HCEC 1CT (cell line): ENCODE data around the gene PEX10.

ENCODE experiments used
- DNase-seq: peaks from one replicate; pipeline ENCODE4 v3.0.0-alpha.2; 2017

PEX10 gene

DNA sequence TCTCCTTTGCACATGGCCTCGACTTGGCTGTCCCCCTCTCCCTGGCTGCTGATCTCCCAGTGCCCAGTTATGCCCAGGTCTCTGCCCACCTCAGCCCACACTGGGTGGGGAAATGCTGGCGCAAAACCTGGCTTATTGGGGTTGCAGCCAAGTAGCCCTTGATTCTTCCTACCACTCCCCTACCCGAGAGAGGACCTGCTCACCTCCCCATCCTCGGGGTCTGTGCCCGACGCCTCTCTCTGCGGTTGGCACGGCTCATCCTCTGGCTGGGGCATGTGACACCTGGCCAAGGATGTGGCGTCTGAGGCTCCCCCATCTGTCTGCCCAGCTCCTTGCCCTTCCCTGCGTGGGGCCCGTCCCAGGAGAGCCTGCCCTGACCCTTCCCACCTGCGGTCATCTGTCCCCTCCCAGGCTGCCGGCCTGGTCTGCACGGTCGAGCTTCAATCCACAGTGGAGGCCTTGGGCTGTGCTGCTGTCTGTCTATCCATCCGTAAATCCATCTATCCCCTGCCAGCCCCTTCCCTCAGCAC lies 6.5 kb upstream of the PEX10 start:
- no peak for DNase-seq

GRCh38 chr1:2417833-2418225 lies 5.5 kb upstream of the PEX10 start:
- no peak for DNase-seq

- no peak for DNase-seq
Measured at GRCh38 chr1:2417083-2417832, 4.9 kb upstream of the PEX10 start.

DNA sequence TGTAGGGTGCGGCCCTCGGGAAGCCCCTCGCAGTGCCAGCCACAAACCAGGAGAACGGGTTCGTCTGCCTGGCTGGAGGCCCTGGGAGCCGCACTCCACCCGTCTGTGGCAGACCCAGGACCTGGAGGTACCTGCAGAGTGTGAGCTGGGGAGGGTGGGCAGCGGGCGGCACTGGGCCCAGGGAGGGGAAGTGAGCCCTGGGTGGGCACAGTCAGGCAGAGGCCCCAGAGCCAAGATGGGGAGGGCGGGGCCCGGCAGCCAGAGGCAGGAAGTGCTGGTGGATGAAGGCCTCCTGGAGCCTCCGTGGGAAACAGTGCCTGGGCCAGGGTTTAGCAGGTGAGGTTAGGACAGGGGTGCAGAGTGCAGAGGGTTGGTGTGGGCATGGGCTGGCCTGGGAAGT lies 4.0 kb upstream of the PEX10 start:
- DNase-seq, result no peak

- no peak for DNase-seq
Measured at GRCh38 chr1:2415801-2416208, 3.4 kb upstream of the PEX10 start.

DNA sequence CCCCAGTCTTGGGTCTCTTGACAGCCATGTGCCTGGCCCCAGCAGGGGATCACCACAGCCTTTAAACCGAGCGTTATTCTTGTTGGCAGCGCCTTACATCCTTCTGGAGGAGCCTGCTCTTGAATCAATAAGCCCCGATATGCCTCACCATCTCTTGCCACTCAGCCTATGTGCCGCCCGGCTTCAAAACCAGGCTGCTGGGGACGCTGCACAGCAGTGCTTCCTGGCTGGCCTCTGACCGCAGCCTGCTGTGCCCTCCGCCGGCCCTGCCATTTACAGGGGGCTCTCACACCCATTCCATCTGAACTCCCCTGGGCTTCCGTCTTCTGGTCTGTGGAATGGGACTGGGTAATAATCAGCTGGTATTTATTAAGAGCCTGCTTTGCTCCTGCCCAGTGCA lies 3.0 kb upstream of the PEX10 start:
- no peak for DNase-seq

DNA sequence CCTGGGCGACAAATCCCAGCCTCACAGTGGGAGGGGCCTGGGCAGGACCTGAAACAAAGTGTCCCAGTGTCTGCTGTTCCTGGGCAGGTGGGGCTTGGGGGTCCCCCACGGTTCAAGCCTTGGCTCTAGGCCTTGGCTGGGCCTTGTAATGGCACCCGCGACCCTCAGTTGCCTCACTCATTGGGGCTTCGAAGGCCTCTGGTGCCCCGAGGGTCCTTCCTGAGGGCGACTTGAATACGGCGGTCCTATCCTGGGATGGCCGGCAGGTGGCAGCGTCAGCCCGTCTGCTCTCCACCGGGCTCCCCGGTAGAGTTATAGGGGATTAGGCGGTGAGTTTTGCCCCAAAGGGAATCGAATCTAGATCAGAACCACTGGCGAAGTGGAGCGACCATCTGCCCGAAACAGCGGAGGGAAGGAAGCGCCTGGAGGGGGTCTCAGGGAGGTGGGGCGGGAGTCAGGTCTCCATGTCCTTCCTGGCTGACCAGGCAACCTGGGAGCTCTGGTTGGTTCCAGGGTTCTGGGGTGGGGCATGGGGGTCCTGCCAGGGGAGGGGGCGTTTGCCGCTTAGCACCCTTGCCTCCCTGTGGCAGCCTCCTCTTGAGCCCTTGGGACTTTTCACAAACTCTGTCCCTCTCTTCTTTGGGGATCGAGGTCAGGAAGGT lies 2.1 kb upstream of the PEX10 start:
- peak; percentile 45 for DNase-seq

DNA sequence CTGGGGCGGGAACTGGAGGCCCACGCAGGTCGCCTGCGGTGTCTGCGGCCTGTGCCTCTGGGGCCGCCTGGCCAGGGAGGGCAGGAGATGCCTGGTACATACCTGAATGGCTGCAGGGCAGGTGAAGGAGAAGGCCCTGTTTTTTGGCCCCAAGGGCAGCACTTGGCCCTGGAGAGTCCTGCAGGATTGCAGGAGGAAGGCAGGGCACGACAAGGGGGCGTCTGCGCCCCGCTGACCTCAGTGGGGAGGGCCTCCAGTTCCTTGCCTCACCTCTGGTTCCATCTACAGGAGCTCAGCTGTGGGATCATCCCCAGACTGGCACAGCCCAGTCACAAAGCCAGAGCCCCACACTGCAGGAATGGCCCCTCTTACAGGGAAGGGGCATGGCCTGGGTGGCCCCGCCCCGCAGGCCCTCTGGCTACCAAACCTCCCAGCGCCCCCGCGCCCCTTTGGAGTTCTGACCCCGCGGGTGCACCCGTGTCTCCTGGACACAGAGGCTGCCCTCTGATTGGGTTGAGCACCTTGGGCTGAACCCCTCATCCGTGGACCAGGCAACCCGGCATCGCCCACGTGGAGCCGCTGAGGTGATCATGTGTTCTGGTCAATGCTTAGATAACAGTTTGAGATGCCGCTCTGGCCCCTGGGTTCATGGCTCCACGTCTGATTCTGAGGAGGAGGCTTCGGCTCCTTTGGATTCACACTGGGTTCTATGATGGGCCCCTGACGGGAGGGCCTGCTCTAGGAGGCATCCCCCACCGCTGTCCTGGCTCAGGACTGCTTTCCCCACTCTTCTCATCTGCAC lies 1.3 kb upstream of the PEX10 start:
- no peak for DNase-seq

- DNase-seq, result peak; percentile 51
Measured at GRCh38 chr1:2412773-2413494, 570 bp upstream of the PEX10 start.

- DNase-seq, result no peak
Measured at GRCh38 chr1:2411801-2412394, 466 bp downstream of the PEX10 start.

DNA sequence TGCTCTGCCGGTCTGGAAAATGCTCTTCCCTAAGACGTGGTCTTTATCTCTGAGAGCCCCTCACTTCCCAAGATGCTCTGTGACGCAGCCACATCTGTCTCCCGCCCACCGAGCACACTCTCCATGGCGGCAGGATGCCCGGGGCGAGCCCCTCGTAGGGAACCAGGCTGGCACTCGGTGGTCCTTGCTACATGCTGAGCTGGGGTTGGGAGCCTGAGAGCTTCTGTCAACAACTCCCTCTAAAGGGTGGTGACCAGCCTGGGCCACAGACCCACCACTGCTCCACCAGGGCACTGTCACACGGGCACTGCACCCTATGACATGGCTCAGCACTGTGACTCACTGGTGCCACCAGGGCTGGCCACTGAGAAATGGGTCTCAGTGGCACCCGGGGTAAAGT lies 2.6 kb downstream of the PEX10 start:
- no peak for DNase-seq

- DNase-seq, result no peak
Measured at GRCh38 chr1:2408859-2409276, 3.5 kb downstream of the PEX10 start.

- DNase-seq, result no peak
Measured at GRCh38 chr1:2408456-2408855, 3.9 kb downstream of the PEX10 start.

GRCh38 chr1:2407991-2408275 lies 4.4 kb downstream of the PEX10 start:
- no peak for DNase-seq

GRCh38 chr1:2407166-2407990 lies 5.0 kb downstream of the PEX10 start:
- DNase-seq, result no peak

DNA sequence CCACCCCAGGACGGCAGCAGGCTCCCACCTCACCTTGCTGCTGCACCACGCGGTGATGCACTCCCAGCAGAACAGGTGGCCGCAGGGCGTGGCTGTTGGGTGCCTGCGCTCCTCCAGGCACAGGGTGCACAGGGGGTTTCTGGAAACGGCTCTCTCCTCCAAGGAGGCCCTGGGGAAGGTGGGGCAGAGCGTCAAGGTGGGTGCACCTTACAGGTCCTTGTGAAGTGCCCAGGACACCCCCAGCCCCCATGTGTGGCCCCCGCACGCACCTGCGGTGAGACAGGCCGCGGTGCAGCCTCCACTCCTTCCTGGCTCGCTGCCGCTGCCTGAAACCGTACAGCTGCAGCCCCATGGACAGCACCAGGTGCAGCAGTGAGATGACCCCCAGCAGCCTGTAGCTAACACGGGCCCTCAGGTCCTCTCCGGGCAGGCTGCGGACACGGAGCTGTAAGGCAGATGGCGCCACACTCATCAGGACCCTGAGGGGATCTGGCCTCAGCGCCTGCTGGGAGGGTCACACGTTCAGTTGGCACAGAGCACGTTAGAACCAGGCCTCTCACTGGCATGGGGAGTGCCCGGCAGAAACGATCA lies 5.8 kb downstream of the PEX10 start:
- no peak for DNase-seq

DNA sequence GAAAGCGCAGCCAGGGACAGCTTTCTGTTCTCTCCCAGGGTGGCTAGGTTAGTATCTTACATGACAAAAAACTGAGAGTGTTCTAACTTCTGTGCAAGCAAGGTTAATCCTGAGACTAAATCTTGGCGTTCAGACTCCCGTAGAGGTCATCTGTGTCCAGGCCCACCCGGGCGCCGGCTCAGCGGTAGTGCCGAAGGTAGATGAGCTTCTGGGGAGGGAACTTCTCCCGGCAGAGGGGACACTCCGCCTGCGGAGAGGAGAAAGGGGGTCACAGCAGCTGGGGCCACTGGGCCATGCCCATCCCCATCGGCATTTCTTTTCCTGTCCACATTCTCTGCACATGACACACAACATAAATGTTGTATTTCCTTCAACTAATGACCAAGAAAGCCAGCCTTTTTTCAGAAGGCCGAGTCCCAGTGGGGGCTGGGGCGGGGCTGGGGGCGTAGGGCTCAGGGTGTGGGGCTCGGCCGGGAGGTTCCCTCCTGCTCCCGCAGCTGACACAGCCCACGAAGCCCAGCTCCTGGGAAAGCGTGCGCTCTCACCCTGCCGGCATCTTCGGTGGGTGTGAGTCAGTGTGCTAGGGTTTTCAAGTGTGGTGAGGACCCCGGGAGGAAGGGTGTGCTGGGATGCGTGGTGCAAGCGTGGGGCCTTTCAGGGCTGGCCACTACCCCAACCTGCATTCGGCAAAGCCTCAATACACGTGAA lies 6.6 kb downstream of the PEX10 start:
- no peak for DNase-seq

GRCh38 chr1:2404890-2405511 lies 7.4 kb downstream of the PEX10 start:
- DNase-seq, result no peak

DNA sequence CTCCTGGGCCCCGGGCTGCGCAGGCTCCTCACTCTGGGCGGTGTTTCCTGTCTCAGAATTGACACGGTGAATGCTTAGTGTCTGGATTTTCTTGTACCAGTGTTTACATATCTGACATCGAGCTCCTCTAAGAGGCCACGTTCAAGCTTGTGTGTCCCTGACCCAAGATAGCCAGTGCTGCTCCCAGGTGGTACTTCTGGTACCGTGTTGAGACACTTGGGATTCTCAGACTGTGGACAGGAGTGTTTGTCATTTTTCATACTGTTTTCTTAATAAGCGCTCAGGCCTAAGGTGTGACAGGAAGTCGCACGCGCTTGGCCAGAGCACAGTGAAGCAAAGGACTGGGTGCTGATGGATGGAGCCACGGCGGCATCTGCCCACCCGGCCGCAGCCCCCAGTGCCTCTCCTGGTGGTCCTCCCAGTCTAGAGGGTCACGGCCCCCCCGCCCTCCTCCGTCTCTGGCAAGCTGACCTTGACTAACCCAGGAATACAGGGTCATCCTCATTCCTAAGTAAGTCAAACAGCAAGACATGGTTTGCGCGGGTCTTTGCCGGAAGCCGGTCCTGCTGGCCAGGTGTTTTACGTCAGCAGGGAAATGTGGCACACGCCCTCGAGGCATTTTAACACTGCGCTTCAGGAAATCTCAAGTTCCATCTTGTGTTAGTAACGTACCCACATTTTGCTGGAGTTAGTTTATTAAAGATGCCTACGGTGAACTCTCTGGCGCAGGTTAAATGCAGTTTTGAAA lies 8.0 kb downstream of the PEX10 start:
- DNase-seq, result no peak

DNA sequence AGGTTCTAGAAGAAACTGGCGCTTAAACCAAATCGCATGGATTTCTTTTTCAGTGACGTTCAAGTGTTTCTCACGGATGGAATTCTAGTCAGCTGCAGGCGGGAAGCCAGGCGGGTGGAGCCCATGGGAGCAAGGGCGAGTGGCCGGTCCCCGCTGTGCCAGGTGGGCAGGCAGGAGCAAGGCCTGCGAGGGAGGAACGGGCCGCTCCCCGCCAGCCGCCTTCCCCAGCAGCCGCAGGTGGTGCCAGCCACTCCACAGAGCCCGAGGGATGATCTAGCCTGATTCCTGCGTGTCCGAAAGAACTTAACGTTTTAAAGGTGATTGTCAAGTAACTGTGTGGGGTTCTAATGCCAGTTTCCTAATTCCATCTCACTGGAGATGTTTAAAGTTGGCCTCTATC lies 9.1 kb downstream of the PEX10 start:
- no peak for DNase-seq
